Endothelial cell of umbilical vein (primary cell): ENCODE results near the gene FRMD4A.

Source experiments
- EZH2 ChIP-seq: IDR thresholded peaks from 2 replicates; pipeline ENCODE4 v1.6.1; 2012; ENCODE audit warnings: borderline replicate concordance, low read depth, mild to moderate bottlenecking, moderate library complexity, low read length, inconsistent platforms; ENCODE audit not compliant: severe bottlenecking
- GATA2 ChIP-seq: IDR thresholded peaks from 2 replicates; pipeline ENCODE4 v1.7.0; 2011; ENCODE audit warnings: low read depth, mild to moderate bottlenecking, moderate library complexity, mixed read lengths, low read length; ENCODE audit not compliant: insufficient read length, insufficient read depth
- MAX ChIP-seq: IDR thresholded peaks from 2 replicates; pipeline ENCODE4 v1.6.1; 2011; ENCODE audit not compliant: insufficient read depth, insufficient read length
- MYC ChIP-seq: IDR thresholded peaks from one replicate; pipeline ENCODE4 v1.6.1; 2011; ENCODE audit warnings: mild to moderate bottlenecking, low read depth, low read length
- POLR2A ChIP-seq: IDR thresholded peaks from 2 replicates; pipeline ENCODE4 v1.6.1; 2012; ENCODE audit warnings: low read depth, mild to moderate bottlenecking, control low read depth, low read length
- POLR2AphosphoS5 ChIP-seq: IDR thresholded peaks from 2 replicates; pipeline ENCODE4 v1.6.1; 2012; ENCODE audit warnings: low read depth, mild to moderate bottlenecking, control low read depth, low read length, moderate library complexity; ENCODE audit not compliant: insufficient read depth
- TF ChIP-seq, protein P1 (sequence below), 2 donors: IDR thresholded peaks; 1 replicate in 1 of 2; 2 replicates in 1 of 2; pipeline ENCODE4 v1.5.1; 2011; ENCODE audit warnings: low read length in 2 of 2, mild to moderate bottlenecking in 2 of 2, moderate library complexity in 2 of 2, control low read depth in 1 of 2, inconsistent platforms in 1 of 2, low read depth in 1 of 2; ENCODE audit not compliant: insufficient read depth in 1 of 2; ENCODE audit errors: extremely low read depth in 1 of 2

- TF ChIP-seq EZH2 (no peak), POLR2A (no peak), MAX (no peak), MYC (no peak), GATA2 (no peak), POLR2AphosphoS5 (no peak)
- TF ChIP-seq, protein P1, sequence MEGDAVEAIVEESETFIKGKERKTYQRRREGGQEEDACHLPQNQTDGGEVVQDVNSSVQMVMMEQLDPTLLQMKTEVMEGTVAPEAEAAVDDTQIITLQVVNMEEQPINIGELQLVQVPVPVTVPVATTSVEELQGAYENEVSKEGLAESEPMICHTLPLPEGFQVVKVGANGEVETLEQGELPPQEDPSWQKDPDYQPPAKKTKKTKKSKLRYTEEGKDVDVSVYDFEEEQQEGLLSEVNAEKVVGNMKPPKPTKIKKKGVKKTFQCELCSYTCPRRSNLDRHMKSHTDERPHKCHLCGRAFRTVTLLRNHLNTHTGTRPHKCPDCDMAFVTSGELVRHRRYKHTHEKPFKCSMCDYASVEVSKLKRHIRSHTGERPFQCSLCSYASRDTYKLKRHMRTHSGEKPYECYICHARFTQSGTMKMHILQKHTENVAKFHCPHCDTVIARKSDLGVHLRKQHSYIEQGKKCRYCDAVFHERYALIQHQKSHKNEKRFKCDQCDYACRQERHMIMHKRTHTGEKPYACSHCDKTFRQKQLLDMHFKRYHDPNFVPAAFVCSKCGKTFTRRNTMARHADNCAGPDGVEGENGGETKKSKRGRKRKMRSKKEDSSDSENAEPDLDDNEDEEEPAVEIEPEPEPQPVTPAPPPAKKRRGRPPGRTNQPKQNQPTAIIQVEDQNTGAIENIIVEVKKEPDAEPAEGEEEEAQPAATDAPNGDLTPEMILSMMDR (IDR thresholded peaks at IDR 0.05; ENCODE audit: extremely low read depth in 1 of 2, insufficient read depth in 1 of 2, low read depth in 1 of 2, low read length in 2 of 2): no peak
Measured at GRCh38 chr10:14304046-14304445, 26.7 kb downstream of the FRMD4A start.
